HepG2 (cell line): ENCODE data around the gene STXBP4. TPM values are rescaled to one million over a fixed set of nuclear protein-coding genes. Genes with fewer than 3 reads are reported as not detected.

ENCODE experiments used
- ARHGAP35 ChIP-seq: sonication (generic); formaldehyde crosslinking; IDR thresholded peaks from 2 replicates; pipeline ENCODE4 v1.9.0; 2022; ENCODE audit warnings: mild to moderate bottlenecking, inconsistent platforms, moderate library complexity, missing genetic modification reagents, borderline replicate concordance
- DNMT1 ChIP-seq: sonication (generic); formaldehyde crosslinking; IDR thresholded peaks from 2 replicates; pipeline ENCODE4 v1.5.1; 2020; ENCODE audit warnings: mild to moderate bottlenecking, missing genetic modification reagents
- FOSL1 ChIP-seq: sonication (generic); formaldehyde crosslinking; IDR thresholded peaks from 2 replicates; pipeline ENCODE4 v1.9.0; 2021; ENCODE audit warnings: missing genetic modification reagents, borderline replicate concordance
- FOXJ3 ChIP-seq: sonication (generic); formaldehyde crosslinking; IDR thresholded peaks from 2 replicates; pipeline ENCODE4 v1.4.0; 2020; ENCODE audit warnings: missing genetic modification reagents, mild to moderate bottlenecking, borderline replicate concordance
- GABPB1 ChIP-seq: IDR thresholded peaks from 2 replicates; pipeline ENCODE4 v1.6.1; 2016; ENCODE audit warnings: mild to moderate bottlenecking, missing genetic modification reagents, moderate library complexity, missing compliant biosample characterization
- GZF1 ChIP-seq: sonication (generic); formaldehyde crosslinking; IDR thresholded peaks from 2 replicates; pipeline ENCODE4 v1.5.1; 2020; ENCODE audit warnings: mild to moderate bottlenecking, missing genetic modification reagents
- KAT7 ChIP-seq: IDR thresholded peaks from 2 replicates; pipeline ENCODE4 v1.6.1; 2018; ENCODE audit warnings: borderline replicate concordance, missing compliant biosample characterization
- MBNL3 ChIP-seq: fragments of 250-450 bp; sonication (Bioruptor Pico); conservative IDR thresholded peaks from 2 replicates; pipeline ENCODE4 v1.8.0; 2022; ENCODE audit warnings: mild to moderate bottlenecking, inconsistent platforms
- MEIS2 ChIP-seq: sonication (generic); formaldehyde crosslinking; IDR thresholded peaks from 2 replicates; pipeline ENCODE4 v1.9.0; 2021; ENCODE audit warnings: mild to moderate bottlenecking, missing genetic modification reagents
- NCOA5 ChIP-seq: sonication (generic); formaldehyde crosslinking; IDR thresholded peaks from 2 replicates; pipeline ENCODE4 v1.4.0; 2020; ENCODE audit warnings: missing genetic modification reagents
- PHF8 ChIP-seq: sonication (generic); formaldehyde crosslinking; IDR thresholded peaks from 2 replicates; pipeline ENCODE4 v1.5.0; 2020; ENCODE audit warnings: missing genetic modification reagents
- SIN3B ChIP-seq: fragments of 150-350 bp; IDR thresholded peaks from 2 replicates; pipeline ENCODE4 v1.6.1; 2014; ENCODE audit warnings: low read length
- SMAD9 ChIP-seq: sonication (generic); formaldehyde crosslinking; IDR thresholded peaks from 2 replicates; pipeline ENCODE4 v1.5.1; 2020; ENCODE audit warnings: mild to moderate bottlenecking, missing genetic modification reagents
- SMARCE1 ChIP-seq: fragments of 450-650 bp; IDR thresholded peaks from 2 replicates; pipeline ENCODE4 v1.6.1; 2017; ENCODE audit warnings: borderline replicate concordance
- SP5 ChIP-seq: IDR thresholded peaks from 2 replicates; pipeline ENCODE4 v1.6.1; 2016; ENCODE audit warnings: low read depth, borderline replicate concordance
- TARDBP ChIP-seq: sonication (generic); formaldehyde crosslinking; IDR thresholded peaks from 2 replicates; pipeline ENCODE4 v1.8.0; 2022; ENCODE audit warnings: mild to moderate bottlenecking, missing genetic modification reagents
- YEATS2 ChIP-seq: sonication (generic); formaldehyde crosslinking; IDR thresholded peaks from 2 replicates; pipeline ENCODE4 v1.4.0; 2020; ENCODE audit warnings: missing genetic modification reagents, borderline replicate concordance
- YY1 ChIP-seq: IDR thresholded peaks from 2 replicates; pipeline ENCODE4 v1.6.1; 2011; ENCODE audit warnings: low read length, low read depth, moderate library complexity, mild to moderate bottlenecking; ENCODE audit not compliant: insufficient read depth, insufficient replicate concordance
- ZBTB25 ChIP-seq: IDR thresholded peaks from 2 replicates; pipeline ENCODE4 v1.6.1; 2018; ENCODE audit warnings: missing genetic modification reagents
- ZMYM2 ChIP-seq: sonication (generic); formaldehyde crosslinking; IDR thresholded peaks from 2 replicates; pipeline ENCODE4 v1.8.0; 2022; ENCODE audit warnings: mild to moderate bottlenecking, missing genetic modification reagents
- ZNF264 ChIP-seq: sonication (generic); formaldehyde crosslinking; IDR thresholded peaks from 2 replicates; pipeline ENCODE4 v1.4.0; 2020; ENCODE audit warnings: missing genetic modification reagents
- ZNF275 ChIP-seq: sonication (generic); formaldehyde crosslinking; IDR thresholded peaks from 2 replicates; pipeline ENCODE4 v1.8.0; 2022; ENCODE audit warnings: missing genetic modification reagents, mild to moderate bottlenecking, inconsistent platforms, borderline replicate concordance
- ZNF44 ChIP-seq: sonication (generic); formaldehyde crosslinking; IDR thresholded peaks from 2 replicates; pipeline ENCODE4 v1.5.1; 2020; ENCODE audit warnings: mild to moderate bottlenecking, missing genetic modification reagents
- ZNF674 ChIP-seq: sonication (generic); formaldehyde crosslinking; IDR thresholded peaks from 2 replicates; pipeline ENCODE4 v1.5.0; 2020; ENCODE audit warnings: low read depth, mild to moderate bottlenecking, missing genetic modification reagents
- ZNF816 ChIP-seq: sonication (generic); formaldehyde crosslinking; IDR thresholded peaks from 2 replicates; pipeline ENCODE4 v1.8.0; 2022; ENCODE audit warnings: missing genetic modification reagents, mild to moderate bottlenecking, borderline replicate concordance
- polyA plus RNA-seq, 8 experiments: library from polyadenylated mRNA; depleted of rRNA in 3 of 8; stranded (reverse) in 7 of 8; unstranded in 1 of 8; fragments of >200 nt; fragmentation: Illumina TruSeq in 4 of 8; extraction: Trizol in 4 of 8; gene quantifications; 2 replicates each; pipeline versions ENCODE4 v1.2.1 to v1.2.3, GENCODE V29; 2011 to 2016; ENCODE audit warnings: low read depth in 4 of 8, missing spikeins in 1 of 8, mixed read lengths in 1 of 8; ENCODE audit not compliant: insufficient read depth in 1 of 8
- total RNA-seq, 5 experiments: library from RNA; depleted of rRNA; stranded (reverse); fragments of >200 nt; fragmentation: Illumina TruSeq; extraction: Trizol; gene quantifications; 2 replicates each; pipeline ENCODE4 v1.2.3, GENCODE V29; 2016; ENCODE audit warnings: low read depth in 1 of 5
- TF ChIP-seq, protein P1 (sequence below): sonication (generic); IDR thresholded peaks from 2 replicates; pipeline ENCODE4 v1.6.1; 2016; ENCODE audit warnings: low read depth, borderline replicate concordance

The STXBP4 gene
- total and polyA plus RNA-seq, 2 of the 13 experiments (the other 11 are each of a cell fraction or from before 2014, with no cell fraction given): 8.5 to 36.1 TPM

DNA sequence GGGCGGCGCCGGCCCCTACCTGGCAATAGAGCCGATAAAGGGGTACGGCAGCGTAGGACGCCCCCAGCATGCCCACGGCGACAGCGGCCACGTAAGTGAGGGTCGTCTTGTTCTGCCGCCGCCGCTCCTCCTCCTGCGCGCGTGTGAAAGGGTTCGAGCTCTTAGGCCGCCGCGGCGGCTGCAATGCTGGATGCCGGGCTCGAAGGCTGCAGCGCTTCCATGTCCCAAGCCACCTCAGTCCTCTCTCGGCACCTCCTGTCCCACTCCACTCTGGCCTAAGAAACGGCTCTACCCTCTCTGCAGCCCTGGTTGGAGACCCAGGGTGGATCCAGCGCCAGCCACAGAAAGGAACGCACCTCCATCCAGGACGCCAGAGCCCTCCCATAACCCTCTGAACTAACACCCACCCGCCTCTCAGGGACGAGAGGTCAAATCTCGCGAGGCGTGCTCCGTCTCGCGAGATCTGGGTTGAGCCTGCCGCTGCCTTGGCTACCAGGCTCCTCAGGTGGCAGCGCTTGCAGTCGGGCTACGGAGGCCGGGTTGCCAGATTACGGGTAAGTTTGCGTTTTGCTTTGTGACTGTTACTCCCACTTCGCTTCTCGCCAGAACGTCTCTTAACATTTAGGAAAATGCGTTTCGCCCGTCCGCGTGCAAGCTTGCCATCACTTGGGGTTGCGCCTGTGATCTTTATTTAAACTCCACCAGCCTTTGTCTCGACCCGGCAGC, at the start of gene STXBP4, which contains the start of gene COX11 (continued):
- TF ChIP-seq, protein P1, sequence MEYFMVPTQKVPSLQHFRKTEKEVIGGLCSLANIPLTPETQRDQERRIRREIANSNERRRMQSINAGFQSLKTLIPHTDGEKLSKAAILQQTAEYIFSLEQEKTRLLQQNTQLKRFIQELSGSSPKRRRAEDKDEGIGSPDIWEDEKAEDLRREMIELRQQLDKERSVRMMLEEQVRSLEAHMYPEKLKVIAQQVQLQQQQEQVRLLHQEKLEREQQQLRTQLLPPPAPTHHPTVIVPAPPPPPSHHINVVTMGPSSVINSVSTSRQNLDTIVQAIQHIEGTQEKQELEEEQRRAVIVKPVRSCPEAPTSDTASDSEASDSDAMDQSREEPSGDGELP: peak; percentile 75; the same call in 1 of the 2 replicates
- peak; percentile 96 for TF ChIP-seq PHF8 (CRISPR knock-in tag)
- TF ChIP-seq ZBTB25 (CRISPR knock-in tag): peak; percentile 66
- no peak for TF ChIP-seq SP5
- TF ChIP-seq FOXJ3 (CRISPR knock-in tag): no peak; the same call in 1 of the 2 replicates
- TF ChIP-seq FOSL1 (CRISPR knock-in tag): 0 out of 2 replicates have a peak, but pooled peaks have one; percentile 34
- no peak for TF ChIP-seq SMARCE1
- 0 out of 2 replicates have a peak, but pooled peaks have one; percentile 5 for TF ChIP-seq MEIS2 (CRISPR knock-in tag)
- peak; percentile 78 for TF ChIP-seq SIN3B
- TF ChIP-seq TARDBP (CRISPR knock-in tag): peak; percentile 80
- TF ChIP-seq ZNF674 (CRISPR knock-in tag): peak; percentile 89
- no peak for TF ChIP-seq DNMT1
- peak; percentile 23; the same call in 1 of the 2 replicates for TF ChIP-seq GZF1 (CRISPR knock-in tag)
- peak; percentile 78 for TF ChIP-seq YY1
- TF ChIP-seq NCOA5 (CRISPR knock-in tag): no peak
- peak; percentile 96; the same call in 1 of the 2 replicates for TF ChIP-seq ZNF275 (CRISPR knock-in tag)
- peak; percentile 99 for TF ChIP-seq YEATS2 (CRISPR knock-in tag)
- peak; percentile 73 for TF ChIP-seq ZNF44 (CRISPR knock-in tag)
- TF ChIP-seq SMAD9 (CRISPR knock-in tag): 0 out of 2 replicates have a peak, but pooled peaks have one; percentile 56
- TF ChIP-seq MBNL3 (CRISPR knock-in tag): no peak
- TF ChIP-seq ZNF816 (CRISPR knock-in tag): 0 out of 2 replicates have a peak, but pooled peaks have one; percentile 55
- TF ChIP-seq ZMYM2 (CRISPR knock-in tag): 0 out of 2 replicates have a peak, but pooled peaks have one; percentile 59
- TF ChIP-seq GABPB1: peak; percentile 67
- peak; percentile 70 for TF ChIP-seq ARHGAP35 (CRISPR knock-in tag)
- peak; percentile 85 for TF ChIP-seq KAT7 (CRISPR knock-in tag)
- TF ChIP-seq ZNF264: peak; percentile 72; the same call in 1 of the 2 replicates
